ENCODE measurements around the gene RASSF10.

Gene RASSF10

GRCh38 chr11:12995188-12995587 lies 13.9 kb upstream of the RASSF10 start:
- DNase-seq = no peak

GRCh38 chr11:12995823-12996222 lies 13.3 kb upstream of the RASSF10 start:
- DNase-seq = no peak

GRCh38 chr11:12997168-12997567 lies 11.9 kb upstream of the RASSF10 start:
- DNase-seq = no peak

GRCh38 chr11:12998336-12998735 lies 10.8 kb upstream of the RASSF10 start:
- DNase-seq = no peak

- no peak for DNase-seq
Observed at GRCh38 chr11:12999597-12999996, 9.5 kb upstream of the RASSF10 start.

- no peak for DNase-seq
Observed at GRCh38 chr11:13000116-13000515, 9.0 kb upstream of the RASSF10 start.

- DNase-seq = no peak
Observed at GRCh38 chr11:13000721-13001120, 8.4 kb upstream of the RASSF10 start.

GRCh38 chr11:13003736-13004493 lies 5.2 kb upstream of the RASSF10 start:
- no peak for DNase-seq

GRCh38 chr11:13007182-13008060 lies 1.7 kb upstream of the RASSF10 start:
- DNase-seq = no peak

- no peak for DNase-seq
Observed at GRCh38 chr11:13008061-13008435, 1.1 kb upstream of the RASSF10 start.

GRCh38 chr11:13009476-13009920 lies 382 bp downstream of the RASSF10 start:
- no peak for DNase-seq

GRCh38 chr11:13009921-13010748 lies 1.0 kb downstream of the RASSF10 start:
- peak; percentile 30 for DNase-seq

GRCh38 chr11:13010749-13011465 lies 1.8 kb downstream of the RASSF10 start:
- no peak for DNase-seq

GRCh38 chr11:13011466-13012055 lies 2.4 kb downstream of the RASSF10 start:
- no peak for DNase-seq

- no peak for DNase-seq
Observed at GRCh38 chr11:13012056-13012661, 3.0 kb downstream of the RASSF10 start.

GRCh38 chr11:13013054-13013488 lies 4.0 kb downstream of the RASSF10 start:
- DNase-seq = no peak

GRCh38 chr11:13015753-13016152 lies 6.6 kb downstream of the RASSF10 start:
- no peak for DNase-seq

- DNase-seq = peak; percentile 16
Observed at GRCh38 chr11:13016415-13016814, 7.3 kb downstream of the RASSF10 start.

- DNase-seq = no peak
Observed at GRCh38 chr11:13019313-13019712, 10.2 kb downstream of the RASSF10 start.

- no peak for DNase-seq
Observed at GRCh38 chr11:13023423-13023822, 14.3 kb downstream of the RASSF10 start.

- no peak for DNase-seq
Observed at GRCh38 chr11:13026722-13027121, 17.6 kb downstream of the RASSF10 start.

GRCh38 chr11:13028322-13028721 lies 19.2 kb downstream of the RASSF10 start:
- no peak for DNase-seq

All from NCI-H1092 (cell line).